HTR-8/SVneo (cell line): ENCODE data around the gene ACAP3.
"Not testable (repeated sequence)": the region's sequence is repeated elsewhere in the genome, so short reads cannot be mapped to it uniquely, and the experiment has no call there.

Experiments
- DNase-seq: peaks from one replicate; pipeline ENCODE4 v3.0.0; 2011; ENCODE audit warnings: low spot score, mixed read lengths; ENCODE audit not compliant: insufficient read length
- FAIRE-seq: peaks from 2 replicates; lab custom pipeline; 2011; peaks lifted over from hg19 to GRCh38; lab: Jason Lieb, UNC

ACAP3 gene

DNA sequence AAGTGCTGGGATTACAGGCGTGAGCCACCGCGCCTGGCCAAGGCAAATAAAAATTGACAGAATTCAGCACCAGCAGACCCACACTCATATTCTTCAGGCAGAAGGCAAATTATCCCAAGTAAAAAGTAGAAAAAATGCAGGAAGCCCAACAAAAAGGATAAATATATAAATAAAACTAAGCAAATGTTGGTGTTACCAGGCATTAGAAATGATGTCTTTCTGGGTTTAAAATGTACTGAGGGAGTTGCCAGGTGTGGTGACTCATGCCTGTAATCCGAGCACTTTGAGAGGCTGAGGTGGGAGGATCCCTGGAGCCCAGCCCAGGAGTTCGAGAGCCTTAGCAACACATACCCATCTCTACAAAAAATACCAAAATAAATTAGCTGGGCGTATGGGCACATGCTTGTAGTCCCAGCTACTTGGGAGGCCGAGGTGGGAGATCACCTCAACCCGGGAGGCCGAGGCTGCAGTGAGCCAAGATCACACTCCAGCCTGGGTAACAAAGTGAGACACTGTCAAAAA is 10.5 kb upstream of the ACAP3 start:
- FAIRE-seq: peak; percentile 64
- DNase-seq: peak; percentile 49

DNA sequence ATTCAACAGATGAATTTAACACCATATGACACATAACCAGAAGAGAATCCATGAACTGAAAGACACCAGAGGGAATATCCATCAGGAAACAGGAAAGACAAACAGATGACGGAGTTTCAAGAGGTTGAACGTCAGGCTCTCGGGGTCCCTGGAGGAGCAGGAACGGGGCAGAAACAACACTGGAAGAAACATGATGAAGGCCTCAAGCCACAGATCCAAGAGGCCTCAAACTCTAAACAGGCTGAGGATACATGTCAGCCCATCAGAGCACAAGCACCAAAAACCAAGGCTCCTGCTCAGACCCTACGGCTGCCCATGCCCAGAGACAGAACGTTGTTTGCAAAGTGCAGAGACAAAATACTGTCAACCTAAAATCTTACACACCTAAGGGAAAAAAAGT is 9.7 kb upstream of the ACAP3 start:
- no peak for DNase-seq
- no peak for FAIRE-seq

DNA sequence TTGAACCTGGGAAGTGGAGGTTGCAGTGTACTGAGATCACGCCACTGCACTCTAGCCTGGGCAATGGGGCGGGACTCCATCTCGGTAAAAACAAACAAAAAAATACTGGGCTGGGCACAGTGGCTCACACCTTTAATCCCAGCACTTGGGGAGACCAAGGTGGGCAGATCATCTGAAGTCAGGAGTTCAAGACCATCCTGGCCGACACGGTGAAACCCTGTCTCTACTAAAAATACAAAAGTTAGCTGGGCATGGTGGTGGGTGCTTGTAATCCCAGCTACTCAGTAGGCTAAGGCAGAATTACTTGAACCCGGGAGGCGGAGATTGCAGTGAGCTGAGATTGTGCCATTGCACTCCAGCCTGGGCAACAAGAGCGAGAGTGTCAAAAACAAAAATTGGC is 8.5 kb upstream of the ACAP3 start:
- not testable (repeated sequence) for DNase-seq, FAIRE-seq

DNA sequence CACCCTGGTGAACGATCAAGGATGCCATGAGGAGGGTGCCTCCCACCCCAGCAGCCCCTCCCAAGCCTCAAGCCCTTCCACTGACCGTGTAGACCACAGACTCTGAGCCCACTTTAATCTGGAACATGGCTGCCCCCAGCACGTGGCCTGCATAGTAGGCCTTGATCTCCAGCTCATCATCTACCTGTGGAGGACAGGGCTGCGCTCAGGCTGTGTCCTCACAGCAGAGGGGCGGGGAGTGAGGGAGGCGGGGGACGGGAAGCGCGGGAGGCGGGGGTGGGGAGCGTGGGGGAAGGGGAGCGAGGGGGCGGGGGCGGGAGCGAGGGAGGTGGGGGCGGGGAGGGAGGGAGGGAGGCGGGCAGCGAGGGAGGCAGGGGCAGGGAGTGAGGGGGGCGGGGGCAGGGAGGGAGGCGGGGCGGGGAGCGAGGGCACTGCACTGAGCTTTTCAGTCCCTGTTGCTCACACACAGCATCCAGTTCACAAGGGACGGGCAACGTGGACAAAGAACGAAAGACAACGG is 7.8 kb upstream of the ACAP3 start:
- no peak for FAIRE-seq
- no peak for DNase-seq

DNA sequence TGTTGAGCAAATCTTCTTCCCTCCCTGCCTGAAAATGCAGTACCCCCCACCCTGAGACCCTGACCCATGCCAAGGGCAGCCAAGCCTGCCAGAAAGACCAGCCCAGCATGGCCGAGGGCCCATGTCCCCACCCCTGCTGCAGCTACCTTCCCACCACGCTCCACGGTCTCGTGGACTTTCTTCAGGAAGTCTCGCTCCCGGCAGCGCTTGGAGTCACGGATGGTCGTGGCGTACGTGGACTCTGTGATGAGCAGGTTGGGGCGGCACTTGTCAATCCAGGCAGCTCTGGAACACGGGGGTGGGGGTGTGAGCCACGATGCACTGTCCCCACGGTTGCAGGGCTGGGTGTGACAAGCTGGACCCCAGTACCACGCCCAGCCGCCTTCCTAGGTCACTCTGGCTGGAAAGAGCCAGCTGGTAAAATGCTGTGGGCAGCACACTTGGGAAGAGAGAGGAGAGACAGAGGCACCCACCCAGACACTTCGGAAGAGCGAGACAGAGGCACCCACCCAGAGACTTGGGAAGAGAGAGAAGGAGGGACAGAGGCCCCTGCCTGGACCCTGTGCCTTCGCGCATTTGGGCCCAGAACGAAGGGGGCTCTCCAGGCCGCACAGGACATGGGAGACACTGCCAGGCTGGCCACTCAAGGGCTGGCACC is 7.1 kb upstream of the ACAP3 start:
- no peak for DNase-seq
- FAIRE-seq: no peak

DNA sequence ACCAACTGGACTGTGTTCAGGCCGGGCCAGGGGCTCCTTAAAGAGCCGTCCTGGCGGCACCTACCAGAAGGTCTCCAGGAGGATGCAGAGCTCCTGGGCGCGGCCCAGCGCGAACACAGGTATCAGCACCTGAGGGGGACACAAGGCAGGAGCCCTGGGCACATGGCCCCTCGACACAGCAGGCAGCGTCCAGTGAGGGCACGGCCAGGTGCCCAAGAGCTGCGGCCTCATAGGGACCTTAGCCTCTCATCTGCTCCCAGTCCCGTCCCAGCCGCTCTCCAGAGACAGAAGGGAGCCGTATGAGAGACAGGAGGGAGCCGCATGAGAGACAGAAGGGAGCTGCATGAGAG is 6.5 kb upstream of the ACAP3 start:
- DNase-seq (no peak), FAIRE-seq (no peak)

DNA sequence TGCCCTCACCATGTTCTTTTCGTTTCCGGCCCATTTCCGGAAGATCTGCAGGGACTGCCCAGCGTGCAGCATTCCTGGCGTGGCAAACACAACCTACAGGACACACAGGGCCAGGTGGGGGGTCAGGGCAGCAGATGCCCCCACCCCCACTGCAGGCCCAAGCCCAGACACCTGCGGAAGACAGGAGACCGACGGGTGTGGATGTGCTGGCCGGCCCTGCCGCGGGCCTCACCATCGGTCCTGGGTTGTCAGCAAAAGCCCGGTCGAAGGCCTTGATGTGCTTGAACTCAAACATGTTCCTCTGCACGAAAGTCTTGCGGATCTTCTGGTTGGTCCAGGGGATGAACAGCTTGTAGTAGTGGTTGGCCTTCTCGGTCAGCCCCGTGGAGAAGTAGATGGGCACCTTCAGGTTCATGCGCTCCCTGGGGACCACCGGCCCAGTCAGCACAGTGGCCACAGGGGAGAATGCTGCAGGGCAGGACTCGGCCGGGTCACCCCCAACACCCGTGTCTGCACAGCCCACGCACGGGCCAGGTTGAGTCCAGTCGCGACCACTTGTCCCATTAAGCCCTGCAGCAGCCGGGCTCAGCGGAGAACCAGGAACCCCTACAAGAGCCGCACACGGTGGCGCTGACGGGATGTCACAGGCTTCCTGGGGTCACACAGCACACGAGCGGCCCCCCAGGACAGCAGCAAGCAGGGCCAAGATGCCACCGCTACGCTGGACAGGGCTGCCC is 5.9 kb upstream of the ACAP3 start:
- FAIRE-seq (no peak), DNase-seq (no peak)

DNA sequence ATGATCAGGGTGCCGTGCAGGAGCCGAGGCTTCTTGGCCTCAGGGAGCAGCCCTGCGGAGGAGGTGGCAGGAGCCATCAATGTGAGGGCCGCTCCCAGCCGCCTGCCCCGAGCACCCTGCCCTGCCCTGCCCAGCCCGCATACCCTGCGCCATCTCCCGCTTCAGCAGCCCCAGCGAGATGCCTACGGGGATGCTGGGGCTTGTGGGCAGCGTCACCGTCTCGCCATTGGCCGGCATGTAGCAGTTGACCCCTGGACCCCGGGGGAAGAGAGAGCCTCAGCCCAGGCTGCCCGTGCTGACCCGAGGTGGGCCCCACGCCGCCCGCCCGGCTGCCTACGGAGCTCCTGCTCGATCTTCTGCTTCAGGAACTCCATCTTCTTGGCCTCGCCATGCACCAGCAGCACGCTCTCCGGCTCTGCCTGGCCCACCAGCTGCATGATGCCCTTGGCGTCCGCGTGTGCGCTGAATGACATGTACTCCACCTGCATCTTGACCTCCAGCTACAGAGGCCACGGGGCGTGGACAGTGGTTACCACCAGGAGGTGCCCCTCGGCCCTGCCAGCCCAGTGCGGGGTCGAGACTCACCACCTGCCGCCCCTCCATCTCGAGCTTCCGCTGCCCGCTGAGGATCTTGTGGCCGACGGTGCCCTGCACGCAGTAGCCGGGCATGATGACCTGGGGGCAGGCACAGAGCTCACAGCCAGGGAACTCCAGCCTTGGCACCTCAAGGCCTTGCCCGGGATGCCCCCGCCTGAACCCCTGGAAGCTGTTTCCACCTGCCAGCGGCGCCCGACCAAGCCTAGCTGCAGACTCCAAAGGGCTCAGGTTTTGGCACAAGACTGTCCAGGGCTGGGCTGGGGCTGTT is 5.0 kb upstream of the ACAP3 start:
- no peak for DNase-seq
- FAIRE-seq: no peak

DNA sequence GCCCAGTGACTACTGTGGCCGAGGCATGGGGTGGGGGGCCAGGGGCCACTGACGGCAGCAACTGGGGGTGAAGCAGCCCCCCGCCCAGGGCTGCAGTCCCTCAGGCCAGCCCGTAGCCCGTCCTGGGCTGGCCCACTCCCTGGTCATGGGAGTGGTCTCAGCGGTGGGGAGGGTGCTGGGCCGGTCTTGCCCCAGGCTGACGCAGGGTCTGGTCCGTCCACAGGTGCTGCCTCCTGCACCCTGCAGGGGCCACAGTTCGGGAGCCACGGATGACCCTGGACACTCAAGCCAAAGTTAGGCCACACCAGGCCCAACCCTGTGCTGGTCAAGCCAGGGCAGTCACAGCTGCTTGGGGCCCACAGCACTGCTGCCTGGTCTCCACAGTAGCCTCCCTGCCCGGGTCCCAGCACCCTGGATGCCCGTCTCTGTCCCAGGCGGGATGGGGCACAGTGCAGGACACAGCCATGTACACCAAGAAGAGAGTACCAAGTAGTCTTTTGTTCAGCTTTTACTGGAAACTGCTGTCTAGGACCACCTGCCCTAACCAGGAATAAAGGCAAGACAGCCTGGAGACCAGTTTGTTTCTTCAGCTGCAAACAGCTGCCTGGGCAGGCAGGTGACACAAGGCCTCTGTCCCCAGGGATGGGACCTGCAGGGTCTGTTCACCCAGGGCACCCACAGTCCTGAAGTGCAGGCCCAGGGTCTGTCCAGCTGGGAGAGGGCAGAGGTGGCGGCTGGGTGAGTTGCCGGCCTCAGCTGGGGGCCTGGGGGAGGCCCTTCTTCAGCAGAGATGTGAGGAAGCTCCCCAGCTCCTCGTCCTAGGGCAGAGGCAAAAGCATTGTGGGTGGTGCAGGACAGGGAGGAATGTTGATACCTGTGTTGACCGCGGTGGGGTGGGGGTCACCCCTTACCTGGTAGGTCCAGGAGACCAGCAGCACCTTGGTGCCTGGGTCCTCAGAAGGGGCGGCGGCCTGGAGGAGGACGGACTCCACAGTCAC is 3.7 kb upstream of the ACAP3 start:
- DNase-seq (no peak), FAIRE-seq (no peak)

DNA sequence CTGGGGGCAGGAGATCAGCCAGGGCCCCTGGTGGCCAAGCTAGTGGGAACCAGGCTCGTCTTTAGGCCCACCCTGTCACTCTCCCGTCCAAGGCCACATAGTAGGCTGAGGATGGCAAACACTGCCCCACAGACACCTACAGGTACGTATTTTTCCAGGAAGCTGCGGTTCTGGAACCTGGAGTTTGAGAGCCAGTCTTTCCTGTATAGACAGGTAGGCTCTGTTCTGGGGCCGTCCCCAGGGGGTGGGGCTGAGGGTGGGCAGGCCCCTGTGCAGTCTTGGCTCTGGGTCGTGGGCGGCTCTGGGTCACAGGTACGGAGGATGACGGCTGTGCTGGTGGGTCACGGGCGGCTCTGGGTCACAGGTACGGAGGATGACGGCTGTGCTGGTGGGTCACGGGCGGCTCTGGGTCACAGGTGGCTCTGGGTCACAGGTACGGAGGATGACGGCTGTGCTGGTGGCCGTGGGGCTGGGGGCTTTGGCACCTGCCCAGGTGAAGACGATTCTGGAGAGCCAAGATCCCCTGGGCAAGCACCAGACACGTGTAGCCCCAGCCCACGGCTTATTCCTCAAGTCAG is 2.8 kb upstream of the ACAP3 start:
- FAIRE-seq (no peak), DNase-seq (no peak)

DNA sequence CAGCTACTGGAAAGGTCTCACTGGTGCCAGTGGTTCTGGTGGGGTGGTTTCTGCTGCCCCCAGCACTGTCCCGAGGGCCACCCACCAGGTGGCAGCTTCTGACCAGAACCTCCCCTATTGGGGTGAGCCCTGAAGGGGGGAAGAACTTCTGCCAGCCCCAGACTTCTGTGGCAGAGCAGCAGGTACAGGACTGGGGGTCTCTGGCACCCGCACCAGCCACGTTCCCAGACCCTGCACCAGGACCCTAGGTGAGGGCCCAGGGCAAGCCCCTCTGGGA is 2.3 kb upstream of the ACAP3 start:
- no peak for FAIRE-seq
- no peak for DNase-seq

DNA sequence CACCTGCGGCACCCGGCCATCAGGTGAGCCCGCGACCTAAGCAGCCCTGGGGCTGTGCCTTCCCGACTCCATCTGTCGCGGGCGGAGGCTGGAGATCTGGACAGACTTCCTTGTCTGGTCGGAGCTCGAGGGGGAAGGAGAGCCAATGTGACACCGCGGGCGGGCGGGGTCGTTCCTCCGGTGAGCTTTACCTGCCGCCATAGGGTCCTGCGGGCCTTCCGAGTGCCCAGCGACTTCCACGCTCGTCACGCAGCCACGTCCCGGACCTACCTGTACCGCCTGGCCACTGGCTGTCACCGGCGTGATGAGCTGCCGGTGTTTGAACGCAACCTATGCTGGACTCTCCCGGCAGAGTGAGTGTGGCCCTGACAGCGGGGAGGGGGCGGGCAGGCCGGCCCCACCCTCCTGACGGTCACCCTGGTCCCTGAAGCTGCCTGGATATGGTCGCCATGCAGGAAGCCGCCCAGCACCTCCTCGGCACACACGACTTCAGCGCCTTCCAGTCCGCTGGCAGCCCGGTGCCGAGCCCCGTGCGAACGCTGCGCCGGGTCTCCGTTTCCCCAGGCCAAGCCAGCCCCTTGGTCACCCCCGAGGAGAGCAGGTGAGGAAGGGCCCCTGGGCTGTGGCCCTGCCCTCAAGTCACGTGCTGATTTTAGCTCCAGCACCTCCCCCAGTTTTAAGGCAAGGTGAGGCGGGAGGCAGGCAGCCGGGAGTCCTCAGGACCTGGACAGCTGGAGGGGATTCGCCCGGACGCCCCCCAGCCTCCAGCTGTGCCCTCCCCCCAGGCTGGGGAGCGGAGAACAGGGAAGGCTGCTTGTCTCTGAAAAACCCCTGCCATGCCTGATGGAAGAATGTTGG is 1.8 kb upstream of the ACAP3 start:
- DNase-seq (no peak), FAIRE-seq (no peak)

DNA sequence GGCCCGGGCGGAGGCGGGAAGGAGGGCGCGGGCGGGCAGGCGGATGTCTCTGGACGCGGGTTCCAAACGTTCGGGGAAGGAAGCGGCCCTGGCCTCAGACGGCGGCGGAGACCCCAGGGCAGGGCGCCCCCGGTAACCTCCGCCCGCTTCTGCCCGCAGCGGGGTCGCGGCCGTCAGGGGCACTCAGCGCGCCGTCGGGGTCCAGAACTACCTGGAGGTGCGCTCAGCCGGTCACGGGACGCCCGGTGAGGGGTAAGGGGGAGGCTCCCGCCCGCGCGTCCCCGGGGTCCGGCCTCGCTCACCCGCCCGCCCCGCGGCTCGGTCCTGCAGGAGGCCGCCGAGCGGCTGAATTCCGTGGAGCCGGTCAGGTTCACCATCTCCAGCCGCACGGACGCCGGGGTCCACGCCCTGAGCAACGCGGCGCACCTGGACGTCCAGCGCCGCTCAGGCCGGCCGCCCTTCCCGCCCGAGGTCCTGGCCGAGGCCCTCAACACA is 1.1 kb upstream of the ACAP3 start:
- FAIRE-seq (no peak), DNase-seq (no peak)

DNA sequence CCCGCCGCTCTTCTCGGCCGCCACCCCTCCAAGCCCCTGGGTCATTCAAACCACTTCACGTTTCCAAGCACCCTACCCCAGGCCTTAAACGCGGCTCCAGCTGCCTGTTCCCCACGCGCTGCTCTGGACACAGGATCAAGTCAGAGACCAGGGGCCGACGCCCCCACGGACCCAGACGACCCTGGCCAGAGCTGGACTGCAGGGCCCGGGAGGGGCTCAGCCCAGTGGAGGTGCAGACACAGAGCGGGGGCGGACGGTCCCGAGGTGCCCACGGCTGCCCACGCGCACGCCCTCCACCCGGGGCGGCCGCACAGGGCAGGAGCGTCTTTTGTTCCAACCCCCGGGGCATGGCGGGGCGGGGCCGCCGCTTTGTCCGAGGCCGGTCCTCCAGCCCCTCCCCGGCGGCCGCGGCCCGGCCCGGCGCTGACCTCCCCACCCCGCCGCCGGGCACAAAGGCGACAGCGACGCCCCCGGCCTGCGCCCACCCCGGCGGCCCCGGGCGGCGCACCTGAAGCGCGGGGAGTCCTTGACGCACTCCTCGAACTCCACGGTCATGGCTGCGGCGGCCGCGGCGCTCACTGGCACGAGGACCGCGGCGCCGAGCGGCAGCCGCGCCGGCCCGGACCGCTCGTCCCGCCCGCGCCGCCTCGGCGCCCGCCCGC is 338 bp downstream of the ACAP3 start:
- FAIRE-seq (no peak), DNase-seq (no peak)

DNA sequence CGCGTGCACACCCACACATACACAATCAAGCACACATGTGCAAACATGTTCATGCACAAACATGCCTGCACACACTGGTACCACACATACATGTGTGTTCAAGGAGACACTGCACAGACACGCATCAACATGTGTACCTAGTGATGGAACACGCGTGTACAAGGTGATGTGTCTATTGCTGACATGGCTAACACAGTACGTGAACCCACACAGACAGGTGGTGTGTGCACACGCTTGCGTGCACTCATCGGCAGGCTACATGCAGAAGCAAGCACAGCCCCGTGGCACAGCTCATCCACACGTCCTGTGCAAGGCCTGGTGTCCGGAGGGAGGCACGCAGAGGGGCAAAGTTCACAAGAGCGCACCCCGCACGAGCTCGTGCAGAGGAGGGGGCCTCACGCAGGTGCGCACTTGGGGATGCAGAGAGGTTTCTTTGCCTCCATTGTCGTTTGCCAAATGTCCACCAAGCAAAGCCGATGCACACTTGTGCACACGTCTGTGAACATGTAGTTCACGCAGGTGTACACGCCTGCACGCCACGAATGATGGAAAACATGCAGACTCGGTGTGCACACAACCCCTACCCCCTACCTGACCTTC is 969 bp downstream of the ACAP3 start:
- FAIRE-seq (peak; percentile 83), DNase-seq (no peak)

DNA sequence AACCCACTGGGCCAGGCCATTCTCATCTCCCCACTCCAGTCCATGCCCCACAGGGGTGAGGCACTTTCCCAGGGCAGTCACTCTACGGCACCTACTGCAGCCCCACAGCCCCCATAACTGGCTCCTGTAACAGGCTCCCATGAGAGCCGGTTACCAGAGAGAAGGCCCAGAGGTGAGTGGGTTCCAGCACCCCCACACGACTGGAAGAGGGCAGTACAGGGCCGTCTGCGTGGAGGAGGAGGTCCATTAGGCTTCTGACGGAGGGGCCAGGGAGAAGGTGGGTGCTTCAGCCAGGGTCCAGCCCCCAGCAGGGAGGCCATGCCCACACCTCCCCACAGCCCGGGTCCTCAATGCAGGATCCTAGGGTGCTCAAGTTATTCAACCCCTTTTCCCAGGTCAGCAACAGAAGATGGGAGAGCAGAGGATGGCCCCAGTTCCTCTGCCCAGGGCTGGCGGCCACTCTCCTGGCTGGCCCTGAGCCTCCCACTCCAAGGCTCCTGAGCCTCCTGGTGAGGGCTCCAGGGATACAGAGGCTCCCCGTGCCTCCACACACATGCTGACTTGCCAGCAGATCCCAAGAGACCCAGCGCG is 1.6 kb downstream of the ACAP3 start:
- DNase-seq: no peak
- no peak for FAIRE-seq
